Stimulated activated naive B cell treated with anti-CD40 and anti-IgM and Interleukin-4, amounts not matched to agents 10 μg/mL and 1 μg/mL and 100 μg/mL, for 72 hours (primary cell): ENCODE measurements around the gene LPIN1.

Source experiments
- ATAC-seq, 2 donors: fragments of 150-1000 bp; cut with Tn5 transposase; replicated peaks; 2 replicates each; pipeline ENCODE4 v1.10.0; 2021; ENCODE audit warnings: moderate library complexity in 1 of 2
- DNase-seq: peaks from one replicate; pipeline ENCODE4 v3.0.0; 2021
- H3K27ac Mint-ChIP-seq: one replicate; pipeline ENCODE4 v1.8.0; 2022; ENCODE audit warnings: mild to moderate bottlenecking, mixed read lengths
- H3K27me3 Mint-ChIP-seq, 2 donors: one replicate each; pipeline ENCODE4 v1.8.0; 2022; ENCODE audit warnings: mixed read lengths in 2 of 2
- H3K36me3 Mint-ChIP-seq, 2 donors: one replicate each; pipeline ENCODE4 v1.8.0; 2022; ENCODE audit warnings: mixed read lengths in 2 of 2, mild to moderate bottlenecking in 1 of 2
- H3K4me1 Mint-ChIP-seq, 2 donors: one replicate each; pipeline ENCODE4 v1.8.0; 2022; ENCODE audit warnings: mixed read lengths in 2 of 2, mild to moderate bottlenecking in 1 of 2
- H3K4me3 Mint-ChIP-seq, 2 donors: one replicate each; pipeline ENCODE4 v1.8.0; 2022; ENCODE audit warnings: mild to moderate bottlenecking in 2 of 2, mixed read lengths in 2 of 2, moderate library complexity in 1 of 2
- H3K9me3 Mint-ChIP-seq, 2 donors: one replicate each; pipeline ENCODE4 v1.8.0; 2022; ENCODE audit warnings: mixed read lengths in 2 of 2, mild to moderate bottlenecking in 1 of 2

Gene LPIN1

GRCh38 chr2:11784747-11785610 lies 38.5 kb downstream of the LPIN1 start:
- peaks cover 75 to 84% of the 10 kb centered on the region in 2 donors for H3K36me3 Mint-ChIP-seq
- ATAC-seq (peak; percentile 50 to 54), DNase-seq (peak; percentile 11)
- no peak overlapping the region for H3K4me3 Mint-ChIP-seq
- H3K27ac Mint-ChIP-seq, result no peak overlapping the region
- H3K27me3 Mint-ChIP-seq, result no peaks in the 10 kb centered on the region
- H3K9me3 Mint-ChIP-seq, result no peaks in the 10 kb centered on the region
- peaks cover 4 to 5% of the 10 kb centered on the region in 2 donors for H3K4me1 Mint-ChIP-seq

- Mint-ChIP-seq H3K4me3 (no peak overlapping the region), H3K36me3 (peaks cover 73 to 84% of the 10 kb centered on the region in 2 donors), H3K27ac (peak overlapping the region; percentile 56), H3K4me1 (peaks cover 4 to 5% of the 10 kb centered on the region in 2 donors), H3K9me3 (no peaks in the 10 kb centered on the region), H3K27me3 (no peaks in the 10 kb centered on the region)
- ATAC-seq, result no peak
- no peak for DNase-seq
Measured at GRCh38 chr2:11785611-11785940, 39.1 kb downstream of the LPIN1 start.

GRCh38 chr2:11786191-11786590 lies 39.8 kb downstream of the LPIN1 start:
- H3K9me3 Mint-ChIP-seq, result no peaks in the 10 kb centered on the region
- ATAC-seq (no peak), DNase-seq (no peak)
- H3K36me3 Mint-ChIP-seq, result peaks cover 75 to 84% of the 10 kb centered on the region in 2 donors
- H3K27me3 Mint-ChIP-seq, result no peaks in the 10 kb centered on the region
- H3K27ac Mint-ChIP-seq, result no peak overlapping the region
- peaks cover 4 to 5% of the 10 kb centered on the region in 2 donors for H3K4me1 Mint-ChIP-seq
- no peak overlapping the region for H3K4me3 Mint-ChIP-seq

- Mint-ChIP-seq H3K4me1 (peaks cover 4 to 5% of the 10 kb centered on the region in 2 donors), H3K4me3 (no peak overlapping the region), H3K27me3 (no peaks in the 10 kb centered on the region), H3K9me3 (no peaks in the 10 kb centered on the region), H3K27ac (no peak overlapping the region), H3K36me3 (peaks cover 74 to 84% of the 10 kb centered on the region in 2 donors)
- no peak for DNase-seq
- no peak for ATAC-seq
Measured at GRCh38 chr2:11786592-11786991, 40.2 kb downstream of the LPIN1 start.

- no peaks in the 10 kb centered on the region for H3K27me3 Mint-ChIP-seq
- H3K27ac Mint-ChIP-seq, result no peak overlapping the region
- H3K36me3 Mint-ChIP-seq, result peaks cover 72 to 86% of the 10 kb centered on the region in 2 donors
Measured at GRCh38 chr2:11787991-11788390, 41.6 kb downstream of the LPIN1 start.

GRCh38 chr2:11788461-11789124 lies 42.2 kb downstream of the LPIN1 start:
- DNase-seq, result no peak
- Mint-ChIP-seq H3K36me3 (peaks cover 75 to 87% of the 10 kb centered on the region in 2 donors), H3K4me3 (no peak overlapping the region), H3K27ac (no peak overlapping the region), H3K9me3 (no peaks in the 10 kb centered on the region), H3K27me3 (no peaks in the 10 kb centered on the region), H3K4me1 (peaks cover 4 to 5% of the 10 kb centered on the region in 2 donors)
- no peak for ATAC-seq

More at GRCh38 chr2:11787991-11788390, 41.6 kb downstream of the LPIN1 start:
- no peak for ATAC-seq
- DNase-seq, result no peak
- Mint-ChIP-seq H3K4me3 (no peak overlapping the region), H3K9me3 (no peaks in the 10 kb centered on the region), H3K4me1 (peaks cover 4 to 5% of the 10 kb centered on the region in 2 donors)

GRCh38 chr2:11789243-11789642 lies 42.8 kb downstream of the LPIN1 start:
- peaks cover 4 to 5% of the 10 kb centered on the region in 2 donors for H3K4me1 Mint-ChIP-seq
- no peak for DNase-seq
- H3K27ac Mint-ChIP-seq, result no peak overlapping the region
- H3K27me3 Mint-ChIP-seq, result no peaks in the 10 kb centered on the region
- H3K9me3 Mint-ChIP-seq, result no peaks in the 10 kb centered on the region
- H3K36me3 Mint-ChIP-seq, result peaks cover 72 to 84% of the 10 kb centered on the region in 2 donors
- no peak overlapping the region for H3K4me3 Mint-ChIP-seq
- ATAC-seq, result no peak

- no peak overlapping the region for H3K4me3 Mint-ChIP-seq
- peaks cover 70 to 82% of the 10 kb centered on the region in 2 donors for H3K36me3 Mint-ChIP-seq
- no peaks in the 10 kb centered on the region for H3K9me3 Mint-ChIP-seq
- H3K27ac Mint-ChIP-seq, result no peak overlapping the region
- no peaks in the 10 kb centered on the region for H3K27me3 Mint-ChIP-seq
- DNase-seq, result no peak
- no peak for ATAC-seq
- peaks cover 0 to 4% of the 10 kb centered on the region in 2 donors for H3K4me1 Mint-ChIP-seq
Measured at GRCh38 chr2:11790228-11790627, 43.8 kb downstream of the LPIN1 start.

GRCh38 chr2:11795590-11795989 lies 49.2 kb downstream of the LPIN1 start:
- ATAC-seq (no peak), DNase-seq (no peak)
- Mint-ChIP-seq H3K36me3 (peaks cover 62 to 92% of the 10 kb centered on the region in 2 donors), H3K27ac (no peak overlapping the region), H3K4me3 (no peak overlapping the region), H3K27me3 (no peaks in the 10 kb centered on the region), H3K4me1 (no peaks in the 10 kb centered on the region), H3K9me3 (no peaks in the 10 kb centered on the region)

- no peak for ATAC-seq
- H3K27ac Mint-ChIP-seq, result no peak overlapping the region
- H3K36me3 Mint-ChIP-seq, result peaks cover 65 to 91% of the 10 kb centered on the region in 2 donors
- no peak overlapping the region for H3K4me3 Mint-ChIP-seq
- no peaks in the 10 kb centered on the region for H3K27me3 Mint-ChIP-seq
- DNase-seq, result no peak
- no peaks in the 10 kb centered on the region for H3K4me1 Mint-ChIP-seq
- no peaks in the 10 kb centered on the region for H3K9me3 Mint-ChIP-seq
Measured at GRCh38 chr2:11796190-11797171, 50.0 kb downstream of the LPIN1 start.

- DNase-seq (no peak), ATAC-seq (no peak)
- H3K4me1 Mint-ChIP-seq, result no peaks in the 10 kb centered on the region
- H3K27me3 Mint-ChIP-seq, result no peaks in the 10 kb centered on the region
- no peak overlapping the region for H3K4me3 Mint-ChIP-seq
- H3K36me3 Mint-ChIP-seq, result peaks cover 65 to 89% of the 10 kb centered on the region in 2 donors
- H3K27ac Mint-ChIP-seq, result no peak overlapping the region
- H3K9me3 Mint-ChIP-seq, result no peaks in the 10 kb centered on the region
Measured at GRCh38 chr2:11797846-11798245, 51.4 kb downstream of the LPIN1 start.

GRCh38 chr2:11798701-11799435 lies 52.4 kb downstream of the LPIN1 start:
- H3K27ac Mint-ChIP-seq, result no peak overlapping the region
- H3K9me3 Mint-ChIP-seq, result no peaks in the 10 kb centered on the region
- no peak overlapping the region for H3K4me3 Mint-ChIP-seq

GRCh38 chr2:11799826-11800225 lies 53.4 kb downstream of the LPIN1 start:
- Mint-ChIP-seq H3K9me3 (no peaks in the 10 kb centered on the region), H3K4me1 (no peaks in the 10 kb centered on the region), H3K27ac (no peak overlapping the region), H3K36me3 (peaks cover 66 to 91% of the 10 kb centered on the region in 2 donors), H3K27me3 (no peaks in the 10 kb centered on the region), H3K4me3 (no peak overlapping the region)
- no peak for ATAC-seq
- DNase-seq, result no peak

More at GRCh38 chr2:11798701-11799435, 52.4 kb downstream of the LPIN1 start:
- ATAC-seq (no peak), DNase-seq (no peak)
- peaks cover 63 to 87% of the 10 kb centered on the region in 2 donors for H3K36me3 Mint-ChIP-seq
- no peaks in the 10 kb centered on the region for H3K27me3 Mint-ChIP-seq
- H3K4me1 Mint-ChIP-seq, result no peaks in the 10 kb centered on the region
